Stomach (tissue), 9 donors: ENCODE measurements around the gene ABCB1. TPM values are rescaled to one million over a fixed set of nuclear protein-coding genes. Genes with fewer than 3 reads are reported as not detected.

Source experiments
- DNase-seq, 2 donors: peaks; one replicate each; pipeline versions ENCODE4 v3.0.0 to v3.0.0-alpha.2; 2013 to 2019
- H3K27ac ChIP-seq, 5 donors: fragments of 200-600 bp in 4 of 5; sonication (generic) in 4 of 5; one replicate each; pipeline ENCODE4 v1.5.1; 2013 to 2019; ENCODE audit warnings: mild to moderate bottlenecking in 1 of 5, moderate library complexity in 1 of 5
- H3K27me3 ChIP-seq, 3 donors: fragments of 200-600 bp; sonication (generic); one replicate each; pipeline ENCODE4 v1.5.1; 2017 to 2019; ENCODE audit warnings: mixed run types in 1 of 3
- H3K36me3 ChIP-seq, 4 donors: fragments of 200-600 bp; sonication (generic); 1 replicate in 3 of 4; 2 replicates in 1 of 4; pipeline ENCODE4 v1.5.1; 2016 to 2019
- H3K4me1 ChIP-seq, 4 donors: fragments of 200-600 bp; sonication (generic); one replicate each; pipeline ENCODE4 v1.5.1; 2016 to 2019
- H3K4me3 ChIP-seq, 4 donors: fragments of 200-600 bp; sonication (generic) in 3 of 4; one replicate each; pipeline ENCODE4 v1.5.1; 2016 to 2019; ENCODE audit warnings: mild to moderate bottlenecking in 1 of 4
- H3K9me3 ChIP-seq, 4 donors: fragments of 200-600 bp; sonication (generic); one replicate each; pipeline ENCODE4 v1.5.1; 2016 to 2019
- EP300 ChIP-seq: sonication (generic); formaldehyde crosslinking; IDR thresholded peaks from one replicate; pipeline ENCODE4 v1.6.1; 2017; ENCODE audit warnings: antibody characterized with exemption
- POLR2A ChIP-seq, 4 donors: fragments of 450-650 bp; IDR thresholded peaks; one replicate each; pipeline ENCODE4 v1.6.1; 2016; ENCODE audit warnings: antibody characterized with exemption in 4 of 4, control low read depth in 2 of 4, mild to moderate bottlenecking in 1 of 4, moderate library complexity in 1 of 4
- POLR2AphosphoS5 ChIP-seq, 3 donors: sonication (generic); formaldehyde crosslinking; IDR thresholded peaks; one replicate each; pipeline ENCODE4 v1.6.1; 2016; ENCODE audit warnings: antibody characterized with exemption in 3 of 3
- WGBS, 5 donors: extraction: QIAGEN DNeasy Blood & Tissue Kit in 3 of 5; methylation state at CpG; one replicate each; pipeline versions ENCODE4 v1.1.5 to v1.1.7; 2013 to 2018; 5-methylcytosine and 5-hydroxymethylcytosine counted together
- intact Hi-C: fragments of 100-400 bp; cut with DNase I; formaldehyde crosslinking; loops from one replicate; pipeline ENCODE4 v1.15.1; 2023; ENCODE audit warnings: low total_unique reads
- polyA plus RNA-seq, 3 donors: library from polyadenylated mRNA; stranded (reverse); fragments of 200-250 nt; gene quantifications; one replicate each; pipeline ENCODE4 v1.2.3, GENCODE V29; 2013
- total RNA-seq, 5 donors: library from RNA; depleted of rRNA; stranded (reverse); fragments of >200 nt; gene quantifications; one replicate each; pipeline versions ENCODE4 v1.1.0 to v1.2.3, GENCODE V29; 2014 to 2016
- TF ChIP-seq, protein P1 (sequence below), 7 experiments: fragments of 450-650 bp in 4 of 7; fragments of 200-600 bp in 3 of 7; sonication (generic) in 3 of 7; IDR thresholded peaks; one replicate each; pipeline ENCODE4 v1.5.1; 2016 to 2019; ENCODE audit warnings: antibody characterized with exemption in 7 of 7, control low read depth in 2 of 7, mild to moderate bottlenecking in 1 of 7
- donor health status: healthy with polysubstance abuse.
- donor health status: Bipolar disorder and iron deficiency.
- donor health status: healthy.

ABCB1 gene
- total and polyA plus RNA-seq, 8 donors, result 0.45 to 10.6 (median 1.7) TPM; not detected in 1

DNA sequence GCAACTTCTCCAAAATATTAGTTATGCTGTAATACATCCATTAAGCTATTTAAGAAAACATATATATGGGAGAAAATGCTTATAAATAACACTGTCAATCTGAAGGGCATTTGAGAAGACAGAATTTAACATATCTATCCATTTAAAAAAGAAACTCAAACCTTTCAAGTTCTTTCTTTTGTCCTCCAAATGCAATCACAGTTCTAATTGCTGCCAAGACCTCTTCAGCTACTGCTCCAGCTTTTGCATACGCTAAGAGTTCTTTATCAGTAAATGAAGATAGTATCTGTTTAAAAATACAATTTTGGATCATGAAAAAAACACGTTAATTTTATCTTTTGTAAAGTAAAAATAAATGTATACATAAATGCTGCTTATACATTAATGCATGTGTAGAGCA, 39.6 kb downstream of the ABCB1 start:
- no peaks in the 10 kb centered on the region for H3K4me1 ChIP-seq
- H3K36me3 ChIP-seq, result no peaks in the 10 kb centered on the region
- no peaks in the 10 kb centered on the region for H3K9me3 ChIP-seq
- no peaks in the 10 kb centered on the region for H3K27me3 ChIP-seq
- DNase-seq, result no peak
- intact Hi-C loops, result no loop called here
- no peak for TF ChIP-seq POLR2A (IDR thresholded peaks at IDR 0.05)
- no peak for TF ChIP-seq EP300
- TF ChIP-seq POLR2AphosphoS5 (IDR thresholded peaks at IDR 0.05), result no peak
- TF ChIP-seq, protein P1, sequence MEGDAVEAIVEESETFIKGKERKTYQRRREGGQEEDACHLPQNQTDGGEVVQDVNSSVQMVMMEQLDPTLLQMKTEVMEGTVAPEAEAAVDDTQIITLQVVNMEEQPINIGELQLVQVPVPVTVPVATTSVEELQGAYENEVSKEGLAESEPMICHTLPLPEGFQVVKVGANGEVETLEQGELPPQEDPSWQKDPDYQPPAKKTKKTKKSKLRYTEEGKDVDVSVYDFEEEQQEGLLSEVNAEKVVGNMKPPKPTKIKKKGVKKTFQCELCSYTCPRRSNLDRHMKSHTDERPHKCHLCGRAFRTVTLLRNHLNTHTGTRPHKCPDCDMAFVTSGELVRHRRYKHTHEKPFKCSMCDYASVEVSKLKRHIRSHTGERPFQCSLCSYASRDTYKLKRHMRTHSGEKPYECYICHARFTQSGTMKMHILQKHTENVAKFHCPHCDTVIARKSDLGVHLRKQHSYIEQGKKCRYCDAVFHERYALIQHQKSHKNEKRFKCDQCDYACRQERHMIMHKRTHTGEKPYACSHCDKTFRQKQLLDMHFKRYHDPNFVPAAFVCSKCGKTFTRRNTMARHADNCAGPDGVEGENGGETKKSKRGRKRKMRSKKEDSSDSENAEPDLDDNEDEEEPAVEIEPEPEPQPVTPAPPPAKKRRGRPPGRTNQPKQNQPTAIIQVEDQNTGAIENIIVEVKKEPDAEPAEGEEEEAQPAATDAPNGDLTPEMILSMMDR (IDR thresholded peaks at IDR 0.05), result no peak
- H3K27ac ChIP-seq, result no peak overlapping the region
- no peak overlapping the region for H3K4me3 ChIP-seq
- WGBS, 5 donors, result 20 to 40% (median 31%) methylated on average over 2 of the region's 2 CpGs

DNA sequence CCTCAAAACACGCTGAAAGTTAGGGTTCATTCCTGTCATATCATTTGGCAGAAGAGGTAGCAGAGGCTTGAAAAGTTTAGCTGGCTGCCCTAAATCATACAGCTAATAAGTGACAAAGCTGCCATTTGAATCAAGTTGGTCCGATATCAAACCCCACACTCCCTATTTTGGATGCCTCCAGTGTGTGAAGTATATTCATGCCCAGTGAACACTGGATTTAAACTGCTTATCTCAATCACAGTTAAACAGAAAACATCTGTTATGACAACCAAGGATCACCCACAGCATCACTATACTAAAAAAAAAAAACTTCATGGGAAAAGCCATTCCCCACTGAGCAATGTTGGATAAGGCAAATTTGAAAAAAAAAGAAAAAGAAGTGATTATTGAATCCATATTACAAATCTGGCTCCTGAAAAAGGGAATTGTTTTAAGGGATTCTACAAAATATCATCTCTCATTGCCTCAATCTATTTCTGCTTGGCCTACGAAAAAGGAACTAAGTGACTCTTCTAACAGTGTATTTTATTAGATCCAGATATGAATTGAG, 48.3 kb downstream of the ABCB1 start:
- no peak for DNase-seq
- no peaks in the 10 kb centered on the region for H3K9me3 ChIP-seq
- H3K27ac ChIP-seq, result no peak overlapping the region
- TF ChIP-seq POLR2AphosphoS5 (IDR thresholded peaks at IDR 0.05), result no peak
- TF ChIP-seq, protein P1 (IDR thresholded peaks at IDR 0.05), result no peak
- TF ChIP-seq EP300, result no peak
- no peak for TF ChIP-seq POLR2A (IDR thresholded peaks at IDR 0.05)
- no peaks in the 10 kb centered on the region for H3K27me3 ChIP-seq
- no peaks in the 10 kb centered on the region for H3K4me1 ChIP-seq
- no peak overlapping the region for H3K4me3 ChIP-seq
- no peaks in the 10 kb centered on the region for H3K36me3 ChIP-seq
- intact Hi-C loops, result no loop called here
- 75 to 92% (median 86%) methylated on average over 3 of the region's 3 CpGs for WGBS, 5 donors

DNA sequence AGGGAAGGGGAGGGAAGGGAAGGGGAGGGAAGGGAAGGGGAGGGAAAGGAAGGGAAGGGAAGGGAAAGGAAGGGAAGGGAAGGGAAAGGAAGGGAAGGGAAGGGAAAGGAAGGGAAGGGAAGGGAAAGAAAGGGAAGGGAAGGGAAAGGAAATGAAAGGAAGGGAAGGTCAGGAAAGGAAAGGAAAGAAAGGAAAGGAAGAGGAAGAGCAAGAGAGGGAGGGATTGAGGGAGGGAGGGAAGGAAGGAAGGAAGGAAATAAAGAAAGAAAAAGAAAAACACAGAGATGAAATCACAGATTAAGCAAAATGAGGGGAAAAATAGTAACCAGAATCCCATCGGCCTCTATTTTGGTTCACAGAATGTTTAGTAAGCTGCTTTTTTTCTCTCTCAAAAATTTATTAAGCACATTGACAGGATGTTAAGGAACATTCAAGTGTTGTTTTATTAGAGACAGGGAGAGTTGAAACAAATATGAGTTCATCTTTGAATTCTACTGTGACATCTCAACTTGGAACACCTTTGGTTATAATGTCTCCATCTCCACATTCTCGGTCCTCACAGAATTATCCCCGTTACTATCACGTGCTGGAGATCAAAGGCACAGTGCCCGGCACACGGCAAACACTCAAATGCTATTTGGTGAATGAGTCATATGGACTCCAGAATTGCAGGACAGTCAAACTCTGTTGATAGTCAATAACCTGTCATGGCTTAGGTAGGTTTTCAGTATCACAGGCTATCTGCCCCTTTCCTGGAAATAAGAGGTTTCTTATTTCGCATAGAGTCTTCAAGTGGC, 52.4 kb downstream of the ABCB1 start:
- intact Hi-C loops, result no loop called here
- H3K36me3 ChIP-seq, result peaks cover 0 to 4% (median 0%) of the 10 kb centered on the region in 4 donors
- H3K4me1 ChIP-seq, result no peaks in the 10 kb centered on the region
- no peak for DNase-seq
- TF ChIP-seq, protein P1 (IDR thresholded peaks at IDR 0.05), result no peak
- TF ChIP-seq EP300 (no peak), POLR2A (IDR thresholded peaks at IDR 0.05) (no peak), POLR2AphosphoS5 (IDR thresholded peaks at IDR 0.05) (no peak)
- WGBS, 5 donors, result 66 to 81% (median 71%) methylated on average over 7 of the region's 7 CpGs
- H3K27ac ChIP-seq, result no peak overlapping the region
- no peaks in the 10 kb centered on the region for H3K27me3 ChIP-seq
- H3K9me3 ChIP-seq, result no peaks in the 10 kb centered on the region
- no peak overlapping the region for H3K4me3 ChIP-seq

DNA sequence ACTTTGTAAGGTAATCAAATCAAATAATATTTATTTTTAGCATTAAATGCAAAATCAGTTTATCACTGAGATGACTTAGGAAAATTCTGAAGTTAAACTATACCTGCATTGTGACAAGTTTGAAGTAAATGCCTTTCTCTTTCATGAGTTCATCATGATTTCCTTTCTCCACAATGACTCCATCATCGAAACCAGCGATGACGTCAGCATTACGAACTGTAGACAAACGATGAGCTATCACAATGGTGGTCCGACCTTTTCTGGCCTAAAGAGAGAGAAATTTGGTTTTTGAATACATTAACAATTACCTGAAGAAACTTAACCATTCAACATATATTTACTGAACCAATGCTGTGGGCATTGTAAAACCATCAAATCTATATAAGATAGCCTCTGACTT, 54.9 kb downstream of the ABCB1 start:
- no peak overlapping the region for H3K27ac ChIP-seq
- no peaks in the 10 kb centered on the region for H3K27me3 ChIP-seq
- no peaks in the 10 kb centered on the region for H3K4me1 ChIP-seq
- no peak for DNase-seq
- no peaks in the 10 kb centered on the region for H3K9me3 ChIP-seq
- WGBS, 5 donors, result 89 to 94% (median 92%) methylated on average over 6 of the region's 6 CpGs
- intact Hi-C loops, result no loop called here
- peaks cover 0 to 4% (median 0%) of the 10 kb centered on the region in 4 donors for H3K36me3 ChIP-seq
- no peak overlapping the region for H3K4me3 ChIP-seq
- no peak for TF ChIP-seq POLR2A (IDR thresholded peaks at IDR 0.05)

DNA sequence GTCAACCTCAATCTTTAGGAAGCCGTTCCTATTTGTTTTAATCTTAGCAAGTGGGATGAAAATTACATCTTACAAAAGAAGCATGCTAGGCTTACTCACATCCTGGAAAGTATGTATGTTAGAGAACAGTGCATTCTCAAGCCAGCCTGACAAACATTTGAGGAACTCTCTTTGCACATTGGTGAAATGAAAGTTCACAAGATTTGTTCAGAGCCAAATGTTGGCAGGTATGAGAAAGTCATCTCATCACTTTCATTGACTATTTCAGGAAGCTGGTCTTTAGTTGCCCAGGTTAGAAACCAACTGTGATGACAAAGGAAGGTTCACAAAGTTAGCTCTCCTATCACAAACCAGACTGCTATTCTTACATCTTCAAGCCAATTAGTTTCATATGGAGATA, 57.1 kb downstream of the ABCB1 start:
- TF ChIP-seq EP300 (no peak), POLR2AphosphoS5 (IDR thresholded peaks at IDR 0.05) (no peak), POLR2A (IDR thresholded peaks at IDR 0.05) (no peak)
- TF ChIP-seq, protein P1 (IDR thresholded peaks at IDR 0.05), result no peak
- WGBS, 5 donors, result 69 to 86% (median 79%) methylated on average over 1 of the region's 1 CpG
- Histone ChIP-seq H3K27me3 (no peaks in the 10 kb centered on the region), H3K4me1 (no peaks in the 10 kb centered on the region), H3K27ac (no peak overlapping the region), H3K4me3 (no peak overlapping the region), H3K9me3 (no peaks in the 10 kb centered on the region), H3K36me3 (peaks cover 0 to 4% (median 0%) of the 10 kb centered on the region in 4 donors)
- no peak for DNase-seq
- intact Hi-C loops, result no loop called here
